ENCODE measurements around the gene ZNF454. TPM values are rescaled to one million over a fixed set of nuclear protein-coding genes. Genes with fewer than 3 reads are reported as not detected.

ZNF454 gene
- under 0.01 and 0.43 TPM in 2 replicates for total RNA-seq

GRCh38 chr5:178940569-178941360, at the start of gene ZNF454:
ZNF454 (plus strand) TSS chr5:178941198; CDS start chr5:178942792, 1,594 bp downstream.
- TF ChIP-seq CTCF (IDR thresholded peaks at IDR 0.05; ENCODE audit: insufficient read depth, low read depth, low read length): no peak
- H3K4me3 ChIP-seq (ENCODE audit: low read depth, low read length): peak within 1 kb of the TSS; percentile 78
- peak; percentile 91 for DNase-seq (ENCODE audit: low read depth)

GRCh38 chr5:178895615-178896571, 45.1 kb upstream of the ZNF454 start, which contains the start of gene ZFP2:
ZFP2 (plus strand) TSS chr5:178895913; CDS start chr5:178931314, 35,401 bp downstream.
- DNase-seq (ENCODE audit: low read depth): peak; percentile 54
- peak within 1 kb of the TSS; percentile 78 for H3K4me3 ChIP-seq (ENCODE audit: low read depth, low read length)
- no peak for TF ChIP-seq CTCF (IDR thresholded peaks at IDR 0.05; ENCODE audit: insufficient read depth, low read depth, low read length)

GRCh38 chr5:178899289-178899688, 41.7 kb upstream of the ZNF454 start:
- H3K4me3 ChIP-seq (ENCODE audit: low read depth, low read length): no peak overlapping the region
- DNase-seq (ENCODE audit: low read depth): no peak
- no peak for TF ChIP-seq CTCF (IDR thresholded peaks at IDR 0.05; ENCODE audit: insufficient read depth, low read depth, low read length)

GRCh38 chr5:178902849-178903248, 38.1 kb upstream of the ZNF454 start:
- DNase-seq (ENCODE audit: low read depth): no peak
- H3K4me3 ChIP-seq (ENCODE audit: low read depth, low read length): no peak overlapping the region
- no peak for TF ChIP-seq CTCF (IDR thresholded peaks at IDR 0.05; ENCODE audit: insufficient read depth, low read depth, low read length)

GRCh38 chr5:178931846-178932760, 8.9 kb upstream of the ZNF454 start:
- TF ChIP-seq CTCF (IDR thresholded peaks at IDR 0.05; ENCODE audit: insufficient read depth, low read depth, low read length): no peak
- no peak for DNase-seq (ENCODE audit: low read depth)

GRCh38 chr5:178941361-178941760, 363 bp downstream of the ZNF454 start:
- H3K4me3 ChIP-seq (ENCODE audit: low read depth, low read length): peak overlapping the region; percentile 78
- DNase-seq (ENCODE audit: low read depth): no peak
- TF ChIP-seq CTCF (IDR thresholded peaks at IDR 0.05; ENCODE audit: insufficient read depth, low read depth, low read length): no peak

More at GRCh38 chr5:178931846-178932760, 8.9 kb upstream of the ZNF454 start:
- no peak overlapping the region for H3K4me3 ChIP-seq (ENCODE audit: low read depth, low read length)

All from fibroblast of villous mesenchyme (primary cell).